GM12874 (cell line): ENCODE data around the gene ZBTB1.

Experiments used
- CTCF ChIP-seq: IDR thresholded peaks from 2 replicates; pipeline ENCODE4 v1.5.1; 2011; ENCODE audit warnings: low read depth, mild to moderate bottlenecking, control low read depth, low read length, moderate library complexity; ENCODE audit not compliant: insufficient read depth

The ZBTB1 gene

GRCh38 chr14:64549791-64550620 lies 45.4 kb downstream of the ZBTB1 start, which contains the start of gene PPP1R36:
PPP1R36 (plus strand) TSS chr14:64549961; CDS start chr14:64549998, 37 bp downstream.
- TF ChIP-seq CTCF = no peak

GRCh38 chr14:64550621-64551333 lies 46.2 kb downstream of the ZBTB1 start:
- no peak for TF ChIP-seq CTCF

- TF ChIP-seq CTCF = no peak
Observed at GRCh38 chr14:64554556-64554955, 50.0 kb downstream of the ZBTB1 start.

- TF ChIP-seq CTCF = no peak
Observed at GRCh38 chr14:64556526-64556925, 52.0 kb downstream of the ZBTB1 start.

GRCh38 chr14:64561631-64562030 lies 57.1 kb downstream of the ZBTB1 start:
- no peak for TF ChIP-seq CTCF

- no peak for TF ChIP-seq CTCF
Observed at GRCh38 chr14:64562436-64562835, 57.9 kb downstream of the ZBTB1 start.

- no peak for TF ChIP-seq CTCF
Observed at GRCh38 chr14:64563696-64564095, 59.1 kb downstream of the ZBTB1 start.
